GM12878 (cell line): ENCODE measurements around the gene SLC38A8. TPM values are rescaled to one million over a fixed set of nuclear protein-coding genes. Genes with fewer than 3 reads are reported as not detected.

Experiments
- ATAC-seq: fragments of 200-7000 bp; cut with Tn5 transposase; 3 replicates; pipeline ENCODE4 v1.9.1; 2020; ENCODE audit warnings: mild to moderate bottlenecking, moderate library complexity
- BruUV-seq: library from RNA; stranded (reverse); fragments of 400-500 nt; replicated peaks from 2 replicates; lab custom pipeline; 2021; lab: Mats Ljungman, UMichigan
- CTCF ChIA-PET: fragments of 300-600 bp; sonication (Branson Sonifier 250); formaldehyde crosslinking; extraction: SDS; loops from one replicate; lab custom pipeline; 2021; ENCODE audit warnings: inconsistent platforms; lab: Yijun Ruan, JAX
- POLR2A ChIA-PET: fragments of 350-600 bp; formaldehyde crosslinking; extraction: SDS; loops from one replicate; lab custom pipeline; 2021; ENCODE audit warnings: inconsistent platforms; lab: Charles Lee
- RAD21 ChIA-PET: fragments of 300-600 bp; sonication (Branson Sonifier 250); formaldehyde crosslinking; loops from one replicate; lab custom pipeline; 2023; ENCODE audit warnings: antibody characterized with exemption; ENCODE audit not compliant: unreplicated experiment; lab: Charles Lee
- SMC1A ChIA-PET: fragments of 300-600 bp; sonication (Branson Sonifier 250); formaldehyde crosslinking; loops from one replicate; lab custom pipeline; 2023; ENCODE audit not compliant: unreplicated experiment, uncharacterized antibody; lab: Charles Lee
- DNase-seq: peaks from one replicate; pipeline ENCODE4 v3.0.0-alpha.2; 2011; ENCODE audit warnings: low read depth, low spot score
- FAIRE-seq: peaks from 3 replicates; lab custom pipeline; 2011; peaks lifted over from hg19 to GRCh38; lab: Jason Lieb, UNC
- H2AFZ ChIP-seq: 2 replicates; pipeline ENCODE4 v1.6.0; 2011; ENCODE audit warnings: low read depth, low read length, control low read depth; ENCODE audit not compliant: control insufficient read depth
- H3K27ac ChIP-seq: 2 replicates; pipeline ENCODE4 v1.5.1; 2011; ENCODE audit warnings: control low read depth; ENCODE audit not compliant: control insufficient read depth, insufficient read depth
- H3K27me3 ChIP-seq, 2 experiments: replicated peaks in 1 of 2; 2 replicates each; pipeline versions ENCODE4 v1.6.0 to v1.6.1; 2011; ENCODE audit warnings: low read length in 1 of 2; ENCODE audit not compliant: control insufficient read depth in 2 of 2, insufficient read depth in 2 of 2
- H3K36me3 ChIP-seq, 2 experiments: 2 replicates each; pipeline ENCODE4 v1.5.1; 2011; ENCODE audit warnings: low read length in 1 of 2; ENCODE audit not compliant: control insufficient read depth in 2 of 2, insufficient read depth in 2 of 2
- H3K4me1 ChIP-seq: 2 replicates; pipeline ENCODE4 v1.6.1; 2011; ENCODE audit warnings: mild to moderate bottlenecking, low read length, moderate library complexity, mixed read lengths; ENCODE audit not compliant: control insufficient read depth, insufficient read depth
- H3K4me2 ChIP-seq: 2 replicates; pipeline ENCODE4 v1.6.0; 2011; ENCODE audit warnings: control low read depth; ENCODE audit not compliant: control insufficient read depth, insufficient read depth
- H3K4me3 ChIP-seq: fragments of 200-600 bp; sonication (generic); 2 replicates; pipeline ENCODE4 v1.5.1; 2016
- H3K79me2 ChIP-seq: 2 replicates; pipeline ENCODE4 v1.6.0; 2011; ENCODE audit warnings: low read length; ENCODE audit not compliant: control insufficient read depth, insufficient read depth
- H3K9ac ChIP-seq: 2 replicates; pipeline ENCODE4 v1.8.0; 2011; ENCODE audit warnings: low read length, control low read depth, mixed read lengths; ENCODE audit not compliant: control insufficient read depth, insufficient read depth
- H3K9me3 ChIP-seq: replicated peaks from 3 replicates; pipeline ENCODE4 v1.5.1; 2011; ENCODE audit warnings: mild to moderate bottlenecking, low read length; ENCODE audit not compliant: control insufficient read depth, insufficient read depth
- H4K20me1 ChIP-seq: 2 replicates; pipeline ENCODE4 v1.6.0; 2011; ENCODE audit not compliant: control insufficient read depth, insufficient read depth
- CBX5 ChIP-seq: sonication (generic); IDR thresholded peaks from 2 replicates; pipeline ENCODE4 v1.6.1; 2016; ENCODE audit warnings: low read depth, moderate library complexity, mild to moderate bottlenecking, inconsistent platforms
- CHD4 ChIP-seq: fragments of 200-600 bp; sonication (generic); IDR thresholded peaks from 2 replicates; pipeline ENCODE4 v1.6.1; 2016; ENCODE audit warnings: mild to moderate bottlenecking
- DPF2 ChIP-seq: fragments of 450-650 bp; IDR thresholded peaks from 2 replicates; pipeline ENCODE4 v1.6.1; 2017; ENCODE audit warnings: mild to moderate bottlenecking
- ETV6 ChIP-seq, 2 experiments: fragments of 450-650 bp in 1 of 2; IDR thresholded peaks in 1 of 2; conservative IDR thresholded peaks in 1 of 2; 2 replicates each; pipeline ENCODE4 v1.6.1; 2014; ENCODE audit warnings: antibody characterized with exemption in 1 of 2, borderline replicate concordance in 1 of 2, low read depth in 1 of 2, mild to moderate bottlenecking in 1 of 2, moderate library complexity in 1 of 2
- FOXK2 ChIP-seq: fragments of 450-650 bp; IDR thresholded peaks from 2 replicates; pipeline ENCODE4 v1.6.1; 2017; ENCODE audit warnings: mild to moderate bottlenecking, moderate library complexity
- NFYB ChIP-seq: IDR thresholded peaks from 2 replicates; pipeline ENCODE4 v1.6.1; 2011; ENCODE audit warnings: low read depth, mild to moderate bottlenecking, low read length, improper control_type of control experiment, moderate library complexity; ENCODE audit not compliant: insufficient read depth
- NR2C1 ChIP-seq: fragments of 450-650 bp; IDR thresholded peaks from 2 replicates; pipeline ENCODE4 v1.6.1; 2017; ENCODE audit warnings: antibody characterized with exemption, mild to moderate bottlenecking, moderate library complexity
- NR2F1 ChIP-seq: fragments of 450-650 bp; conservative IDR thresholded peaks from 2 replicates; pipeline ENCODE4 v1.6.1; 2017; ENCODE audit warnings: mild to moderate bottlenecking
- POLR2AphosphoS5 ChIP-seq: IDR thresholded peaks from 2 replicates; pipeline ENCODE4 v1.6.1; 2011; ENCODE audit warnings: mild to moderate bottlenecking, low read length, inconsistent platforms
- RCOR1 ChIP-seq: conservative IDR thresholded peaks from 2 replicates; pipeline ENCODE4 v1.6.1; 2012; ENCODE audit warnings: low read depth, low read length, improper control_type of control experiment
- TAF1 ChIP-seq: IDR thresholded peaks from 2 replicates; pipeline ENCODE4 v1.6.1; 2011; ENCODE audit warnings: mild to moderate bottlenecking, low read depth, low read length, borderline replicate concordance
- WRNIP1 ChIP-seq: IDR thresholded peaks from 2 replicates; pipeline ENCODE4 v1.6.1; 2011; ENCODE audit warnings: low read depth, low read length, improper control_type of control experiment, borderline replicate concordance
- ZNF207 ChIP-seq: fragments of 450-650 bp; IDR thresholded peaks from 2 replicates; pipeline ENCODE4 v1.6.1; 2014; ENCODE audit warnings: antibody characterized with exemption, mild to moderate bottlenecking, borderline replicate concordance
- ZNF622 ChIP-seq: fragments of 450-650 bp; IDR thresholded peaks from 2 replicates; pipeline ENCODE4 v1.6.1; 2017; ENCODE audit warnings: mild to moderate bottlenecking, inconsistent platforms
- ZZZ3 ChIP-seq: IDR thresholded peaks from 2 replicates; pipeline ENCODE4 v1.6.1; 2011; ENCODE audit warnings: low read depth; ENCODE audit not compliant: control insufficient read depth, insufficient read length
- WGBS: methylation state at CpG from one replicate; pipeline ENCODE4 v1.1.6; 2016; ENCODE audit warnings: low lambda C conversion rate; ENCODE audit not compliant: insufficient replicate concordance, insufficient coverage; ENCODE audit errors: missing lambda C conversion rate; 5-methylcytosine and 5-hydroxymethylcytosine counted together
- in situ Hi-C: fragments of 300-500 bp; cut with MboI; formaldehyde crosslinking; loops from 9 replicates; pipeline ENCODE4 v1.14.3; 2018; ENCODE audit warnings: mixed read lengths
- intact Hi-C: fragments of 100-400 bp; cut with micrococcal nuclease; formaldehyde crosslinking; loops from one replicate; pipeline ENCODE4 v1.14.2; 2022; ENCODE audit not compliant: unreplicated experiment
- polyA plus RNA-seq, 11 experiments: library from polyadenylated mRNA; depleted of rRNA in 4 of 11; unstranded in 6 of 11; stranded (reverse) in 5 of 11; fragments of >200 nt; fragmentation: Nextera tagmentation in 4 of 11; fragmentation: Illumina TruSeq in 1 of 11; extraction: Ambion mirVana in 4 of 11; extraction: Trizol in 1 of 11; gene quantifications; 1 replicate in 1 of 11; 2 replicates in 10 of 11; pipeline versions ENCODE4 v1.2.1 to v1.2.3, GENCODE V29; 2011 to 2016; ENCODE audit warnings: inconsistent platforms in 2 of 11, missing spikeins in 2 of 11, low read depth in 1 of 11
- total RNA-seq, 4 experiments: library from RNA; depleted of rRNA in 3 of 4; stranded (reverse); fragments of >200 nt in 3 of 4; fragmentation: Illumina TruSeq in 1 of 4; extraction: Trizol in 1 of 4; gene quantifications; 2 replicates each; pipeline versions ENCODE4 v1.2.1 to v1.2.3, GENCODE V29; 2013 to 2021
- TF ChIP-seq, protein P1 (sequence below): IDR thresholded peaks from 2 replicates; pipeline ENCODE4 v1.6.1; 2012; ENCODE audit warnings: mild to moderate bottlenecking, low read depth, low read length
- TF ChIP-seq, protein P2 (sequence below): fragments of 450-650 bp; IDR thresholded peaks from 2 replicates; pipeline ENCODE4 v1.6.1; 2017; ENCODE audit warnings: mild to moderate bottlenecking, low read depth, inconsistent platforms; ENCODE audit not compliant: poor library complexity, severe bottlenecking
- TF ChIP-seq, protein P3 (sequence below): fragments of 450-650 bp; formaldehyde crosslinking; IDR thresholded peaks from 2 replicates; pipeline ENCODE4 v1.4.0; 2022; ENCODE audit warnings: mild to moderate bottlenecking, moderate library complexity

Gene SLC38A8
- total and polyA plus RNA-seq, 10 of the 15 experiments (the other 5 are each of a cell fraction or from before 2014, with no cell fraction given): not detected

DNA sequence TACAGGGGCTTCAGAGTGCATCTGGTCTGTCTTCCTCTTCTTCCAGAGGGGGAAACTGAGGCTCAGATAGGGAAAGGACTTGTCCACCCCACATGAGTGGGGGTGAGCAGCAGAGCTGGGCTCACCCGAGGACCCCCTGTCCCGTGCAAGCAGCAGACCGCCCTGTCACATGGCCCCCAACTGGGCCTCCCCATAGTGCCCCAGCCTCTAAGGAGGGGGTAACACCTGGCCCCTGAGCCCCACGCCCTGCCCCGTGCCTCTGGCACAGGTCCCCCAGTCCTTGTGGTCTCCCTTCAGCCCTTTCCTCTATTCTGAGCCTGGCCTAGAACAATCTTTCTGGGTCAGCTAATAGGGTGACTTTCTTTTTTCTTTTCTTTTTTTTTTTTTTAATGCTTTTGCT, 81.0 kb downstream of the SLC38A8 start:
- Histone ChIP-seq H3K36me3 (no peaks in the 10 kb centered on the region), H4K20me1 (no peaks in the 10 kb centered on the region), H3K9ac (no peak overlapping the region), H3K4me2 (no peak overlapping the region), H2AFZ (no peak overlapping the region), H3K4me1 (no peaks in the 10 kb centered on the region), H3K4me3 (no peak overlapping the region), H3K79me2 (no peaks in the 10 kb centered on the region), H3K27ac (no peak overlapping the region), H3K9me3 (no peaks in the 10 kb centered on the region), H3K27me3 (no peaks in the 10 kb centered on the region)
- in situ Hi-C loops: no loop called here
- RAD21 ChIA-PET: no interaction called here
- WGBS: 32% methylated on average over 5 of the region's 5 CpGs
- no peak for DNase-seq
- CTCF ChIA-PET: no interaction called here
- no TSS peak for BruUV-seq
- intact Hi-C loops: no loop called here
- POLR2A ChIA-PET: no interaction called here
- SMC1A ChIA-PET: interaction anchor here (0.6 kb wide), 1 partner anchor 294 kb away, joined by 3 read pairs; no protein-coding TSS in a partner anchor
- FAIRE-seq: no peak
- no peak for ATAC-seq
- TF ChIP-seq CHD4: no peak
- no peak for TF ChIP-seq POLR2AphosphoS5
- TF ChIP-seq RCOR1: no peak
- TF ChIP-seq FOXK2: no peak
- no peak for TF ChIP-seq ETV6 (conservative IDR thresholded peaks at IDR 0.05 in 1 of 2, IDR thresholded peaks at IDR 0.05 in 1 of 2; ENCODE audit: borderline replicate concordance in 1 of 2, low read depth in 1 of 2)
- TF ChIP-seq NFYB: no peak
- TF ChIP-seq, protein P1, sequence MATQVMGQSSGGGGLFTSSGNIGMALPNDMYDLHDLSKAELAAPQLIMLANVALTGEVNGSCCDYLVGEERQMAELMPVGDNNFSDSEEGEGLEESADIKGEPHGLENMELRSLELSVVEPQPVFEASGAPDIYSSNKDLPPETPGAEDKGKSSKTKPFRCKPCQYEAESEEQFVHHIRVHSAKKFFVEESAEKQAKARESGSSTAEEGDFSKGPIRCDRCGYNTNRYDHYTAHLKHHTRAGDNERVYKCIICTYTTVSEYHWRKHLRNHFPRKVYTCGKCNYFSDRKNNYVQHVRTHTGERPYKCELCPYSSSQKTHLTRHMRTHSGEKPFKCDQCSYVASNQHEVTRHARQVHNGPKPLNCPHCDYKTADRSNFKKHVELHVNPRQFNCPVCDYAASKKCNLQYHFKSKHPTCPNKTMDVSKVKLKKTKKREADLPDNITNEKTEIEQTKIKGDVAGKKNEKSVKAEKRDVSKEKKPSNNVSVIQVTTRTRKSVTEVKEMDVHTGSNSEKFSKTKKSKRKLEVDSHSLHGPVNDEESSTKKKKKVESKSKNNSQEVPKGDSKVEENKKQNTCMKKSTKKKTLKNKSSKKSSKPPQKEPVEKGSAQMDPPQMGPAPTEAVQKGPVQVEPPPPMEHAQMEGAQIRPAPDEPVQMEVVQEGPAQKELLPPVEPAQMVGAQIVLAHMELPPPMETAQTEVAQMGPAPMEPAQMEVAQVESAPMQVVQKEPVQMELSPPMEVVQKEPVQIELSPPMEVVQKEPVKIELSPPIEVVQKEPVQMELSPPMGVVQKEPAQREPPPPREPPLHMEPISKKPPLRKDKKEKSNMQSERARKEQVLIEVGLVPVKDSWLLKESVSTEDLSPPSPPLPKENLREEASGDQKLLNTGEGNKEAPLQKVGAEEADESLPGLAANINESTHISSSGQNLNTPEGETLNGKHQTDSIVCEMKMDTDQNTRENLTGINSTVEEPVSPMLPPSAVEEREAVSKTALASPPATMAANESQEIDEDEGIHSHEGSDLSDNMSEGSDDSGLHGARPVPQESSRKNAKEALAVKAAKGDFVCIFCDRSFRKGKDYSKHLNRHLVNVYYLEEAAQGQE: no peak
- no peak for TF ChIP-seq NR2F1
- TF ChIP-seq, protein P2, sequence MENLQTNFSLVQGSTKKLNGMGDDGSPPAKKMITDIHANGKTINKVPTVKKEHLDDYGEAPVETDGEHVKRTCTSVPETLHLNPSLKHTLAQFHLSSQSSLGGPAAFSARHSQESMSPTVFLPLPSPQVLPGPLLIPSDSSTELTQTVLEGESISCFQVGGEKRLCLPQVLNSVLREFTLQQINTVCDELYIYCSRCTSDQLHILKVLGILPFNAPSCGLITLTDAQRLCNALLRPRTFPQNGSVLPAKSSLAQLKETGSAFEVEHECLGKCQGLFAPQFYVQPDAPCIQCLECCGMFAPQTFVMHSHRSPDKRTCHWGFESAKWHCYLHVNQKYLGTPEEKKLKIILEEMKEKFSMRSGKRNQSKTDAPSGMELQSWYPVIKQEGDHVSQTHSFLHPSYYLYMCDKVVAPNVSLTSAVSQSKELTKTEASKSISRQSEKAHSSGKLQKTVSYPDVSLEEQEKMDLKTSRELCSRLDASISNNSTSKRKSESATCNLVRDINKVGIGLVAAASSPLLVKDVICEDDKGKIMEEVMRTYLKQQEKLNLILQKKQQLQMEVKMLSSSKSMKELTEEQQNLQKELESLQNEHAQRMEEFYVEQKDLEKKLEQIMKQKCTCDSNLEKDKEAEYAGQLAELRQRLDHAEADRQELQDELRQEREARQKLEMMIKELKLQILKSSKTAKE: no peak
- TF ChIP-seq ZZZ3: no peak
- TF ChIP-seq CBX5: no peak
- TF ChIP-seq NR2C1: no peak
- TF ChIP-seq DPF2: no peak
- TF ChIP-seq ZNF207: no peak
- no peak for TF ChIP-seq TAF1
- no peak for TF ChIP-seq ZNF622
- TF ChIP-seq, protein P3, sequence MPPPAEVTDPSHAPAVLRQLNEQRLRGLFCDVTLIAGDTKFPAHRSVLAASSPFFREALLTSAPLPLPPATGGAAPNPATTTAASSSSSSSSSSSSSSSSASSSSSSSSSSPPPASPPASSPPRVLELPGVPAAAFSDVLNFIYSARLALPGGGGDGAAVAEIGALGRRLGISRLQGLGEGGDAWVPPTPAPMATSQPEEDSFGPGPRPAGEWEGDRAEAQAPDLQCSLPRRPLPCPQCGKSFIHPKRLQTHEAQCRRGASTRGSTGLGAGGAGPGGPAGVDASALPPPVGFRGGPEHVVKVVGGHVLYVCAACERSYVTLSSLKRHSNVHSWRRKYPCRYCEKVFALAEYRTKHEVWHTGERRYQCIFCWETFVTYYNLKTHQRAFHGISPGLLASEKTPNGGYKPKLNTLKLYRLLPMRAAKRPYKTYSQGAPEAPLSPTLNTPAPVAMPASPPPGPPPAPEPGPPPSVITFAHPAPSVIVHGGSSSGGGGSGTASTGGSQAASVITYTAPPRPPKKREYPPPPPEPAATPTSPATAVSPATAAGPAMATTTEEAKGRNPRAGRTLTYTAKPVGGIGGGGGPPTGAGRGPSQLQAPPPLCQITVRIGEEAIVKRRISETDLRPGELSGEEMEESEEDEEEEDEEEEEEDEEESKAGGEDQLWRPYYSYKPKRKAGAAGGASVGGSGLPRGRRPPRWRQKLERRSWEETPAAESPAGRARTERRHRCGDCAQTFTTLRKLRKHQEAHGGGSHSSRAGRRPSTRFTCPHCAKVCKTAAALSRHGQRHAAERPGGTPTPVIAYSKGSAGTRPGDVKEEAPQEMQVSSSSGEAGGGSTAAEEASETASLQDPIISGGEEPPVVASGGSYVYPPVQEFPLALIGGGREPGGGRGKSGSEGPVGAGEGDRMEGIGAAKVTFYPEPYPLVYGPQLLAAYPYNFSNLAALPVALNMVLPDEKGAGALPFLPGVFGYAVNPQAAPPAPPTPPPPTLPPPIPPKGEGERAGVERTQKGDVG (CRISPR knock-in tag): no peak
- TF ChIP-seq WRNIP1: no peak
